H1 (cell line): ENCODE results near the gene OGFR.

ENCODE experiments used
- CHD1 ChIP-seq: IDR thresholded peaks from 2 replicates; pipeline ENCODE4 v1.6.1; 2012; ENCODE audit warnings: low read depth, low read length, improper control_type of control experiment
- EZH2 ChIP-seq: fragments of 200-600 bp; sonication (generic); IDR thresholded peaks from 2 replicates; pipeline ENCODE4 v1.7.1; 2012; ENCODE audit warnings: low read depth, mild to moderate bottlenecking, moderate library complexity, low read length, inconsistent platforms; ENCODE audit not compliant: severe bottlenecking
- GABPA ChIP-seq: IDR thresholded peaks from 2 replicates; pipeline ENCODE4 v1.6.1; 2011; ENCODE audit warnings: mild to moderate bottlenecking, low read length, moderate library complexity, borderline replicate concordance; ENCODE audit not compliant: insufficient read depth
- HDAC6 ChIP-seq: IDR thresholded peaks from one replicate; pipeline ENCODE4 v1.7.1; 2012; ENCODE audit warnings: low read depth, mild to moderate bottlenecking, inconsistent platforms, low read length, moderate library complexity
- NRF1 ChIP-seq: IDR thresholded peaks from 2 replicates; pipeline ENCODE4 v1.6.1; 2011; ENCODE audit warnings: mild to moderate bottlenecking, low read depth, low read length, improper control_type of control experiment
- POLR2A ChIP-seq, 2 experiments: IDR thresholded peaks; 1 replicate in 1 of 2; 2 replicates in 1 of 2; pipeline ENCODE4 v1.6.1; 2011; ENCODE audit warnings: low read depth in 2 of 2, low read length in 2 of 2, mild to moderate bottlenecking in 2 of 2; ENCODE audit errors: control extremely low read depth in 1 of 2
- SP2 ChIP-seq: IDR thresholded peaks from 2 replicates; pipeline ENCODE4 v1.6.1; 2012; ENCODE audit warnings: mild to moderate bottlenecking, low read length, inconsistent platforms
- SP4 ChIP-seq: IDR thresholded peaks from 2 replicates; pipeline ENCODE4 v1.6.1; 2012; ENCODE audit warnings: low read length, inconsistent platforms
- YY1 ChIP-seq: IDR thresholded peaks from 2 replicates; pipeline ENCODE4 v1.6.1; 2011; ENCODE audit warnings: low read depth, mild to moderate bottlenecking, low read length
- ZNF274 ChIP-seq: IDR thresholded peaks from 2 replicates; pipeline ENCODE4 v1.7.0; 2012; ENCODE audit warnings: low read length, borderline replicate concordance; ENCODE audit errors: extremely low read depth
- TF ChIP-seq, protein P1 (sequence below): IDR thresholded peaks from 2 replicates; pipeline ENCODE4 v1.6.1; 2012; ENCODE audit warnings: low read length, inconsistent platforms
- TF ChIP-seq, protein P2 (sequence below), 3 experiments: IDR thresholded peaks; 1 replicate in 2 of 3; 2 replicates in 1 of 3; pipeline versions ENCODE4 v1.5.1 to v1.6.1; 2011; ENCODE audit warnings: low read length in 3 of 3, mild to moderate bottlenecking in 3 of 3, inconsistent platforms in 2 of 3, low read depth in 1 of 3, moderate library complexity in 1 of 3; ENCODE audit not compliant: insufficient read depth in 1 of 3; ENCODE audit errors: control extremely low read depth in 1 of 3

DNA sequence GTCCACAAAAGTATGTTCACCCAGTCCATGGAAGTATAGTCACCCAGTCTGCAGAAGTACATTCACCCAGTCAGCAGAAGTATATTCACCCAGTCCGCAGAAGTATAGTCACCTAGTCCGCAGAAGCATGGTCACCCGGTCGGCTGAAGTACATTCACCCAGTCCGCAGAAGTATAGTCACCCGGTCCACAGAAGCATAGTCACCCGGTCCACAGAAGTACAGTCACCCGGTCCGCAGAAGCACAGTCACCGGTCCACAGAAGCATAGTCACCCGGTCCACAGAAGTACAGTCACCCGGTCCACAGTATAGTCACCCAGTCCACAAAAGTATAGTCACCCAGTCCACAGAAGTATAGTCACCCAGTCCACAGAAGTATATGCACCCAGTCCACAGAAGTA lies 48.2 kb downstream of the OGFR start:
- TF ChIP-seq SP2 (no peak), SP4 (no peak), POLR2A (IDR thresholded peaks at IDR 0.05; ENCODE audit: control extremely low read depth in 1 of 2, low read depth in 2 of 2, low read length in 2 of 2) (no peak), ZNF274 (no peak), NRF1 (no peak), CHD1 (no peak), GABPA (no peak), YY1 (no peak), EZH2 (no peak), HDAC6 (no peak)
- TF ChIP-seq, protein P1, sequence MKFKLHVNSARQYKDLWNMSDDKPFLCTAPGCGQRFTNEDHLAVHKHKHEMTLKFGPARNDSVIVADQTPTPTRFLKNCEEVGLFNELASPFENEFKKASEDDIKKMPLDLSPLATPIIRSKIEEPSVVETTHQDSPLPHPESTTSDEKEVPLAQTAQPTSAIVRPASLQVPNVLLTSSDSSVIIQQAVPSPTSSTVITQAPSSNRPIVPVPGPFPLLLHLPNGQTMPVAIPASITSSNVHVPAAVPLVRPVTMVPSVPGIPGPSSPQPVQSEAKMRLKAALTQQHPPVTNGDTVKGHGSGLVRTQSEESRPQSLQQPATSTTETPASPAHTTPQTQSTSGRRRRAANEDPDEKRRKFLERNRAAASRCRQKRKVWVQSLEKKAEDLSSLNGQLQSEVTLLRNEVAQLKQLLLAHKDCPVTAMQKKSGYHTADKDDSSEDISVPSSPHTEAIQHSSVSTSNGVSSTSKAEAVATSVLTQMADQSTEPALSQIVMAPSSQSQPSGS = no peak
- TF ChIP-seq, protein P2, sequence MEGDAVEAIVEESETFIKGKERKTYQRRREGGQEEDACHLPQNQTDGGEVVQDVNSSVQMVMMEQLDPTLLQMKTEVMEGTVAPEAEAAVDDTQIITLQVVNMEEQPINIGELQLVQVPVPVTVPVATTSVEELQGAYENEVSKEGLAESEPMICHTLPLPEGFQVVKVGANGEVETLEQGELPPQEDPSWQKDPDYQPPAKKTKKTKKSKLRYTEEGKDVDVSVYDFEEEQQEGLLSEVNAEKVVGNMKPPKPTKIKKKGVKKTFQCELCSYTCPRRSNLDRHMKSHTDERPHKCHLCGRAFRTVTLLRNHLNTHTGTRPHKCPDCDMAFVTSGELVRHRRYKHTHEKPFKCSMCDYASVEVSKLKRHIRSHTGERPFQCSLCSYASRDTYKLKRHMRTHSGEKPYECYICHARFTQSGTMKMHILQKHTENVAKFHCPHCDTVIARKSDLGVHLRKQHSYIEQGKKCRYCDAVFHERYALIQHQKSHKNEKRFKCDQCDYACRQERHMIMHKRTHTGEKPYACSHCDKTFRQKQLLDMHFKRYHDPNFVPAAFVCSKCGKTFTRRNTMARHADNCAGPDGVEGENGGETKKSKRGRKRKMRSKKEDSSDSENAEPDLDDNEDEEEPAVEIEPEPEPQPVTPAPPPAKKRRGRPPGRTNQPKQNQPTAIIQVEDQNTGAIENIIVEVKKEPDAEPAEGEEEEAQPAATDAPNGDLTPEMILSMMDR (IDR thresholded peaks at IDR 0.05; ENCODE audit: control extremely low read depth in 1 of 3, insufficient read depth in 1 of 3, low read depth in 1 of 3, low read length in 3 of 3) = no peak
